HepG2 (cell line): Measurements from ENCODE around the gene OXGR1. TPM values are rescaled to one million over a fixed set of nuclear protein-coding genes. Genes with fewer than 3 reads are reported as not detected.

ENCODE experiments used
- ATAC-seq: fragments of 200-7000 bp; cut with Tn5 transposase; 3 replicates; pipeline ENCODE4 v1.9.1; 2020; ENCODE audit warnings: mild to moderate bottlenecking, moderate library complexity
- BruUV-seq: library from RNA; stranded (reverse); fragments of 400-500 nt; replicated peaks from 2 replicates; lab custom pipeline; 2021; lab: Mats Ljungman, UMichigan
- CTCF ChIA-PET: fragments of 300-600 bp; formaldehyde crosslinking; extraction: SDS; loops from one replicate; lab custom pipeline; 2021; ENCODE audit warnings: low total read pairs, inconsistent platforms, low intra/inter-chr PET ratio; lab: Yijun Ruan, JAX
- POLR2A ChIA-PET: fragments of 350-600 bp; sonication (Branson Sonifier 250); formaldehyde crosslinking; loops from one replicate; lab custom pipeline; 2020; ENCODE audit warnings: antibody characterized with exemption, inconsistent platforms; lab: Yijun Ruan, JAX
- DNase-seq: peaks from one replicate; pipeline ENCODE4 v3.0.0-alpha.2; 2015; ENCODE audit warnings: low spot score
- FAIRE-seq: peaks from 3 replicates; lab custom pipeline; 2011; peaks lifted over from hg19 to GRCh38; lab: Jason Lieb, UNC
- H2AFZ ChIP-seq: one replicate; pipeline ENCODE4 v1.6.1; 2011; ENCODE audit warnings: low read length, inconsistent platforms
- H3K27ac ChIP-seq: fragments of 300-600 bp; 3 replicates; pipeline ENCODE4 v1.8.0; 2011; ENCODE audit warnings: mixed run types, mild to moderate bottlenecking, mixed read lengths, low read length, inconsistent platforms; ENCODE audit not compliant: insufficient read depth; ENCODE audit errors: extremely low read length
- H3K27me3 ChIP-seq, 2 experiments: fragments of 200-600 bp in 1 of 2; 2 replicates in 1 of 2; 3 replicates in 1 of 2; pipeline versions ENCODE4 v1.6.0 to v1.8.0; 2011; ENCODE audit warnings: low read length in 2 of 2, mild to moderate bottlenecking in 2 of 2, moderate library complexity in 2 of 2, inconsistent platforms in 1 of 2; ENCODE audit not compliant: insufficient read depth in 2 of 2, control insufficient read depth in 1 of 2
- H3K36me3 ChIP-seq, 2 experiments: fragments of 200-600 bp in 1 of 2; replicated peaks in 1 of 2; 2 replicates in 1 of 2; 3 replicates in 1 of 2; pipeline versions ENCODE4 v1.5.1 to v1.8.0; 2011; ENCODE audit warnings: low read length in 2 of 2, inconsistent platforms in 1 of 2; ENCODE audit not compliant: insufficient read depth in 2 of 2, control insufficient read depth in 1 of 2
- H3K4me1 ChIP-seq: 2 replicates; pipeline ENCODE4 v1.5.1; 2012; ENCODE audit warnings: low read length, inconsistent platforms; ENCODE audit not compliant: insufficient read depth
- H3K4me2 ChIP-seq: 2 replicates; pipeline ENCODE4 v1.6.0; 2011; ENCODE audit warnings: low read depth, low read length, inconsistent platforms
- H3K4me3 ChIP-seq, 3 experiments: fragments of 200-600 bp in 1 of 3; sonication (generic), shearing (Covaris generic) in 1 of 3; replicated peaks in 1 of 3; 2 replicates each; pipeline ENCODE4 v1.5.1; 2011 to 2016; ENCODE audit warnings: low read length in 3 of 3, inconsistent platforms in 2 of 3, low read depth in 2 of 3, mild to moderate bottlenecking in 2 of 3, control low read depth in 1 of 3, mixed read lengths in 1 of 3; ENCODE audit not compliant: insufficient read depth in 1 of 3
- H3K79me2 ChIP-seq: one replicate; pipeline ENCODE4 v1.6.1; 2011; ENCODE audit warnings: low read length, inconsistent platforms; ENCODE audit not compliant: insufficient read depth
- H3K9ac ChIP-seq: 2 replicates; pipeline ENCODE4 v1.6.0; 2011; ENCODE audit warnings: mild to moderate bottlenecking, low read depth, low read length, inconsistent platforms; ENCODE audit not compliant: insufficient read depth
- H3K9me3 ChIP-seq: 2 replicates; pipeline ENCODE4 v1.5.1; 2012; ENCODE audit warnings: mild to moderate bottlenecking, low read length
- H4K20me1 ChIP-seq: 2 replicates; pipeline ENCODE4 v1.6.0; 2011; ENCODE audit warnings: inconsistent platforms, mild to moderate bottlenecking, low read length, moderate library complexity; ENCODE audit not compliant: insufficient read depth
- GATAD2A ChIP-seq: IDR thresholded peaks from 2 replicates; pipeline ENCODE4 v1.6.1; 2016
- GPN1 ChIP-seq: sonication (generic); formaldehyde crosslinking; IDR thresholded peaks from 2 replicates; pipeline ENCODE4 v1.5.1; 2020; ENCODE audit warnings: missing genetic modification reagents, borderline replicate concordance
- HCFC1 ChIP-seq: fragments of 150-350 bp; IDR thresholded peaks from 2 replicates; pipeline ENCODE4 v1.6.1; 2014; ENCODE audit warnings: low read depth, low read length
- HIVEP1 ChIP-seq: sonication (generic); formaldehyde crosslinking; IDR thresholded peaks from 2 replicates; pipeline ENCODE4 v1.4.0; 2020; ENCODE audit warnings: mild to moderate bottlenecking, missing genetic modification reagents
- SRSF1 ChIP-seq: fragments of 200-400 bp; formaldehyde crosslinking; optimal IDR thresholded peaks from 2 replicates; pipeline ENCODE3; 2017; ENCODE audit warnings: mild to moderate bottlenecking, low read depth, low read length, moderate library complexity
- ZNF230 ChIP-seq: sonication (generic); formaldehyde crosslinking; IDR thresholded peaks from 2 replicates; pipeline ENCODE4 v1.4.0; 2020; ENCODE audit warnings: mild to moderate bottlenecking, missing genetic modification reagents
- ZNF546 ChIP-seq: sonication (generic); formaldehyde crosslinking; conservative IDR thresholded peaks from 2 replicates; pipeline ENCODE4 v1.8.1; 2023; ENCODE audit warnings: mild to moderate bottlenecking, missing genetic modification reagents
- ZNF672 ChIP-seq: sonication (generic); formaldehyde crosslinking; IDR thresholded peaks from 2 replicates; pipeline ENCODE4 v1.8.1; 2022; ENCODE audit warnings: missing genetic modification reagents
- WGBS: methylation state at CpG from one replicate; pipeline ENCODE4 v1.1.6; 2017; ENCODE audit warnings: low lambda C conversion rate; 5-methylcytosine and 5-hydroxymethylcytosine counted together
- in situ Hi-C: cut with HindIII; loops from 2 replicates; pipeline ENCODE4 v1.10.0; 2017; ENCODE audit warnings: low pct_unique_long_range_greater_than_20kb; ENCODE audit not compliant: extremely low pct_ligation_motif_present
- intact Hi-C: fragments of 100-400 bp; cut with micrococcal nuclease; formaldehyde crosslinking; loops from one replicate; pipeline ENCODE4 v1.10.0; 2022; ENCODE audit not compliant: unreplicated experiment
- polyA plus RNA-seq, 8 experiments: library from polyadenylated mRNA; depleted of rRNA in 3 of 8; stranded (reverse) in 7 of 8; unstranded in 1 of 8; fragments of >200 nt; fragmentation: Illumina TruSeq in 4 of 8; extraction: Trizol in 4 of 8; gene quantifications; 2 replicates each; pipeline versions ENCODE4 v1.2.1 to v1.2.3, GENCODE V29; 2011 to 2016; ENCODE audit warnings: low read depth in 4 of 8, missing spikeins in 1 of 8, mixed read lengths in 1 of 8; ENCODE audit not compliant: insufficient read depth in 1 of 8
- total RNA-seq, 5 experiments: library from RNA; depleted of rRNA; stranded (reverse); fragments of >200 nt; fragmentation: Illumina TruSeq; extraction: Trizol; gene quantifications; 2 replicates each; pipeline ENCODE4 v1.2.3, GENCODE V29; 2016; ENCODE audit warnings: low read depth in 1 of 5
- TF ChIP-seq, protein P1 (sequence below): sonication (generic); formaldehyde crosslinking; IDR thresholded peaks from 2 replicates; pipeline ENCODE4 v1.4.0; 2020; ENCODE audit warnings: missing genetic modification reagents
- TF ChIP-seq, protein P2 (sequence below): sonication (generic); formaldehyde crosslinking; IDR thresholded peaks from 2 replicates; pipeline ENCODE4 v1.5.0; 2020; ENCODE audit warnings: missing genetic modification reagents

The OXGR1 gene
- total and polyA plus RNA-seq, 2 of the 13 experiments (the other 11 are each of a cell fraction or from before 2014, with no cell fraction given) = not detected

DNA sequence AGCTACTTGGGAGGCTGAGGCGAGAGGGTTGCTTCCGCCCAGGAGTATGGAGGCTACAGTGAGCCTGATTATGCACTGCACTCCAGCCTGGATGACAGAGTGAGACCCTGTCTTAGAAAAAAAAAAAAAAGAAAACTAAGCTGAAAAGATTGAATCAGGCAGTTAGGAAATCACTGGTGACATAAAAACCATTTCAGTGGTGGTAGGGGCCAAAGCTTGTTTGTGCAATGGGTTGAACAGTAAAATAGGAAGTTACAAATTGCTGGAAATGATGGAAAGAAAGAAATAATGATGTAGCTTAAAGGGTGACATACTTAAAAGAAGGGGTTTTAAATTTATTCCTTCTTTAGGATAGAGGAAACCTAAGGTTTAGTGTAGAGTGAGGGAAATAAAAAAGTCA, 4.8 kb upstream of the OXGR1 start:
- no peak for DNase-seq
- TF ChIP-seq GPN1 (CRISPR knock-in tag) = no peak
- TF ChIP-seq ZNF546 = no peak
- no peak for TF ChIP-seq SRSF1
- TF ChIP-seq, protein P1, sequence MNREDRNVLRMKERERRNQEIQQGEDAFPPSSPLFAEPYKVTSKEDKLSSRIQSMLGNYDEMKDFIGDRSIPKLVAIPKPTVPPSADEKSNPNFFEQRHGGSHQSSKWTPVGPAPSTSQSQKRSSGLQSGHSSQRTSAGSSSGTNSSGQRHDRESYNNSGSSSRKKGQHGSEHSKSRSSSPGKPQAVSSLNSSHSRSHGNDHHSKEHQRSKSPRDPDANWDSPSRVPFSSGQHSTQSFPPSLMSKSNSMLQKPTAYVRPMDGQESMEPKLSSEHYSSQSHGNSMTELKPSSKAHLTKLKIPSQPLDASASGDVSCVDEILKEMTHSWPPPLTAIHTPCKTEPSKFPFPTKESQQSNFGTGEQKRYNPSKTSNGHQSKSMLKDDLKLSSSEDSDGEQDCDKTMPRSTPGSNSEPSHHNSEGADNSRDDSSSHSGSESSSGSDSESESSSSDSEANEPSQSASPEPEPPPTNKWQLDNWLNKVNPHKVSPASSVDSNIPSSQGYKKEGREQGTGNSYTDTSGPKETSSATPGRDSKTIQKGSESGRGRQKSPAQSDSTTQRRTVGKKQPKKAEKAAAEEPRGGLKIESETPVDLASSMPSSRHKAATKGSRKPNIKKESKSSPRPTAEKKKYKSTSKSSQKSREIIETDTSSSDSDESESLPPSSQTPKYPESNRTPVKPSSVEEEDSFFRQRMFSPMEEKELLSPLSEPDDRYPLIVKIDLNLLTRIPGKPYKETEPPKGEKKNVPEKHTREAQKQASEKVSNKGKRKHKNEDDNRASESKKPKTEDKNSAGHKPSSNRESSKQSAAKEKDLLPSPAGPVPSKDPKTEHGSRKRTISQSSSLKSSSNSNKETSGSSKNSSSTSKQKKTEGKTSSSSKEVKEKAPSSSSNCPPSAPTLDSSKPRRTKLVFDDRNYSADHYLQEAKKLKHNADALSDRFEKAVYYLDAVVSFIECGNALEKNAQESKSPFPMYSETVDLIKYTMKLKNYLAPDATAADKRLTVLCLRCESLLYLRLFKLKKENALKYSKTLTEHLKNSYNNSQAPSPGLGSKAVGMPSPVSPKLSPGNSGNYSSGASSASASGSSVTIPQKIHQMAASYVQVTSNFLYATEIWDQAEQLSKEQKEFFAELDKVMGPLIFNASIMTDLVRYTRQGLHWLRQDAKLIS (CRISPR knock-in tag) = no peak
- no peak for TF ChIP-seq HCFC1
- no peak for TF ChIP-seq ZNF672 (CRISPR knock-in tag)
- TF ChIP-seq HIVEP1 = no peak
- no peak for TF ChIP-seq GATAD2A (CRISPR knock-in tag)
- TF ChIP-seq, protein P2, sequence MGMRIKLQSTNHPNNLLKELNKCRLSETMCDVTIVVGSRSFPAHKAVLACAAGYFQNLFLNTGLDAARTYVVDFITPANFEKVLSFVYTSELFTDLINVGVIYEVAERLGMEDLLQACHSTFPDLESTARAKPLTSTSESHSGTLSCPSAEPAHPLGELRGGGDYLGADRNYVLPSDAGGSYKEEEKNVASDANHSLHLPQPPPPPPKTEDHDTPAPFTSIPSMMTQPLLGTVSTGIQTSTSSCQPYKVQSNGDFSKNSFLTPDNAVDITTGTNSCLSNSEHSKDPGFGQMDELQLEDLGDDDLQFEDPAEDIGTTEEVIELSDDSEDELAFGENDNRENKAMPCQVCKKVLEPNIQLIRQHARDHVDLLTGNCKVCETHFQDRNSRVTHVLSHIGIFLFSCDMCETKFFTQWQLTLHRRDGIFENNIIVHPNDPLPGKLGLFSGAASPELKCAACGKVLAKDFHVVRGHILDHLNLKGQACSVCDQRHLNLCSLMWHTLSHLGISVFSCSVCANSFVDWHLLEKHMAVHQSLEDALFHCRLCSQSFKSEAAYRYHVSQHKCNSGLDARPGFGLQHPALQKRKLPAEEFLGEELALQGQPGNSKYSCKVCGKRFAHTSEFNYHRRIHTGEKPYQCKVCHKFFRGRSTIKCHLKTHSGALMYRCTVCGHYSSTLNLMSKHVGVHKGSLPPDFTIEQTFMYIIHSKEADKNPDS (CRISPR knock-in tag) = no peak
- no peak for TF ChIP-seq ZNF230 (CRISPR knock-in tag)
- no peaks in the 10 kb centered on the region for H3K79me2 ChIP-seq
- BruUV-seq = no TSS peak
- no peak overlapping the region for H3K4me2 ChIP-seq
- CTCF ChIA-PET = no interaction called here
- H3K27me3 ChIP-seq = peaks cover 0 to 19% of the 10 kb centered on the region in 2 experiments; a peak in 3 of 5 replicates
- H3K36me3 ChIP-seq = no peaks in the 10 kb centered on the region
- in situ Hi-C loops (no loop called here), intact Hi-C loops (no loop called here)
- no peaks in the 10 kb centered on the region for H3K9me3 ChIP-seq
- FAIRE-seq = no peak
- no peak overlapping the region for H3K4me3 ChIP-seq
- H2AFZ ChIP-seq = no peak overlapping the region
- no peaks in the 10 kb centered on the region for H3K4me1 ChIP-seq
- ATAC-seq = no peak
- 17% methylated on average over 2 of the region's 2 CpGs for WGBS
- H3K9ac ChIP-seq = no peak overlapping the region
- no peaks in the 10 kb centered on the region for H4K20me1 ChIP-seq
- no peak overlapping the region for H3K27ac ChIP-seq
- POLR2A ChIA-PET = no interaction called here
